Measurements from ENCODE around the gene PPT2.

Gene PPT2

DNA sequence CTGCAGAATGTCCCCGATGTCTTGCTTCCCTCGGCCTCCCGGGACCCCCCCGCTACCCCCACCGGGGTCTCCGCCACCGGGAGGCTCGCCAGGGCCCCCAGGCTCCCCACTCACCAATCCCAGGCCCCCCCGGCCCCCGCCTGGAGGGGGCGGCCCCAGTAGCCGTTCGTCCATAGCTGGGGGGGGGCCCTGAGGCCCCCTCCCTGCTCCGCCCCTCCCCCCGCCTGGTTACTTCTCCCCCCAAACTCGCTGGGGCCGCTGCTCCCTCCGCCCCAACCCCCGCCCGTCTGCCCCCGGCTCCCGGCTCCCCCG lies 35.8 kb downstream of the PPT2 start:
- Histone ChIP-seq H3K4me1 (ENCODE audit: insufficient read depth, low read length, poor library complexity, severe bottlenecking) (peaks cover 51% of the 10 kb centered on the region), H2AFZ (ENCODE audit: low read length) (no peak overlapping the region), H3K9ac (ENCODE audit: low read depth, low read length, poor library complexity, severe bottlenecking) (peak overlapping the region; percentile 96), H3K79me2 (ENCODE audit: insufficient read depth, low read length) (peaks cover 78% of the 10 kb centered on the region), H3F3A (ENCODE audit: low read depth) (no peaks in the 10 kb centered on the region), H3K9me3 (ENCODE audit: insufficient read depth, low read depth, low read length) (no peaks in the 10 kb centered on the region), H3K27me3 (ENCODE audit: insufficient read depth, low read length, poor library complexity, severe bottlenecking) (no peaks in the 10 kb centered on the region), H3K4me3 (ENCODE audit: low read length, poor library complexity, severe bottlenecking) (peak overlapping the region; percentile 91), H3K4me2 (ENCODE audit: low read depth, low read length, poor library complexity, severe bottlenecking) (peak overlapping the region; percentile 99), H4K20me1 (ENCODE audit: insufficient read depth, low read length, poor library complexity, severe bottlenecking) (peaks cover 11% of the 10 kb centered on the region), H3K36me3 (ENCODE audit: insufficient read depth, low read length) (peaks cover 15% of the 10 kb centered on the region; the same call in 1 of the 2 replicates), H3K9me2 (replicated peaks; ENCODE audit: low read depth, low read length) (no peaks in the 10 kb centered on the region)
- TF ChIP-seq EZH2phosphoT487 (IDR thresholded peaks at IDR 0.05; ENCODE audit: borderline replicate concordance), result no peak
- TF ChIP-seq, protein P1, sequence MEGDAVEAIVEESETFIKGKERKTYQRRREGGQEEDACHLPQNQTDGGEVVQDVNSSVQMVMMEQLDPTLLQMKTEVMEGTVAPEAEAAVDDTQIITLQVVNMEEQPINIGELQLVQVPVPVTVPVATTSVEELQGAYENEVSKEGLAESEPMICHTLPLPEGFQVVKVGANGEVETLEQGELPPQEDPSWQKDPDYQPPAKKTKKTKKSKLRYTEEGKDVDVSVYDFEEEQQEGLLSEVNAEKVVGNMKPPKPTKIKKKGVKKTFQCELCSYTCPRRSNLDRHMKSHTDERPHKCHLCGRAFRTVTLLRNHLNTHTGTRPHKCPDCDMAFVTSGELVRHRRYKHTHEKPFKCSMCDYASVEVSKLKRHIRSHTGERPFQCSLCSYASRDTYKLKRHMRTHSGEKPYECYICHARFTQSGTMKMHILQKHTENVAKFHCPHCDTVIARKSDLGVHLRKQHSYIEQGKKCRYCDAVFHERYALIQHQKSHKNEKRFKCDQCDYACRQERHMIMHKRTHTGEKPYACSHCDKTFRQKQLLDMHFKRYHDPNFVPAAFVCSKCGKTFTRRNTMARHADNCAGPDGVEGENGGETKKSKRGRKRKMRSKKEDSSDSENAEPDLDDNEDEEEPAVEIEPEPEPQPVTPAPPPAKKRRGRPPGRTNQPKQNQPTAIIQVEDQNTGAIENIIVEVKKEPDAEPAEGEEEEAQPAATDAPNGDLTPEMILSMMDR (conservative IDR thresholded peaks at IDR 0.05; ENCODE audit: low read length), result no peak

DNA sequence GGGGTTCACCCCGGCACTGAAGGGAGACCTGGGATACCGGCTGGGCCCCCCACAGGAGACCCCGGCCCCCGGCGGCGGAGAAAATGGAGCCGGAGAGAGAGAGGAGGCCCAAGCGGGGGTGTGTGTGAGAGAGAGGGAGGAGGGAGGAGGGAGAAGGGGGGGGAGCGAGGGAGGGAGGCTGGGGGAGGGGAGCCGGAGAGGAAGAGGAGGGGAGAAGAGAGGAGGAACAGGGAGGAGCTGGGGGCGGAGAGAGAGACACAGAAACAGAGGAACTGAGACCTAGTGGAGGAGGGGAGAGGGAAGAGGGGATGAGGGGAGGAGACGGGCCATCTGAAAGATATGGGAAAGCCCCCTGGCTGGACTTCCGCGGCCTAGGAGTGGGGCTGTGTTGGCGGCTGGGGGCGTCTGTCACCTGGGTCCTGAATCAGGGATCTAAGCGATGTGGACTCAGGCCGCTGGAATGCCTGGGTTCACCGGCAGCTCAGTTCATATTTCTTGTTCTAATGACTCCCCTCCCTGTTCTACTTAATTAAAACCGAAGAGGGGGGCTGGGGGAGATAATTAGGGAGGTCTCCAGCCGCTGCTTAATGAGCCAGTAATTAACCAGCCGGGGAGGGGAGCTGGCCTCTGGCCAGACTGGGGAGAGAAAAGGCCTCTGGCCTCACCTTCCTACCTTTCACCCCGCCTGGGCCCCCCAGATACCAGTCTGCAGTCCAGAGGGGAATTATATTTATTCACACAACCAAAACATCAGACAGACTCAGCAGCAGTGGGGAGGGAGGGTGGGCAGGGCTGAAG lies 36.3 kb downstream of the PPT2 start, which contains the start of gene PBX2:
PBX2 (minus strand) TSS at position 149 of the 798 bp plus-strand sequence. CDS start 287 bp downstream, outside the sequence.
- Histone ChIP-seq H3K9me3 (ENCODE audit: insufficient read depth, low read depth, low read length) (no peaks in the 10 kb centered on the region), H3K9me2 (replicated peaks; ENCODE audit: low read depth, low read length) (no peaks in the 10 kb centered on the region), H3K4me1 (ENCODE audit: insufficient read depth, low read length, poor library complexity, severe bottlenecking) (peaks cover 57% of the 10 kb centered on the region), H3K36me3 (ENCODE audit: insufficient read depth, low read length) (peaks cover 15% of the 10 kb centered on the region; the same call in 1 of the 2 replicates), H4K20me1 (ENCODE audit: insufficient read depth, low read length, poor library complexity, severe bottlenecking) (peaks cover 11% of the 10 kb centered on the region), H3K4me3 (ENCODE audit: low read length, poor library complexity, severe bottlenecking) (peak within 1 kb of the TSS; percentile 91), H2AFZ (ENCODE audit: low read length) (no peak within 1 kb of the TSS), H3F3A (ENCODE audit: low read depth) (no peaks in the 10 kb centered on the region), H3K9ac (ENCODE audit: low read depth, low read length, poor library complexity, severe bottlenecking) (peak within 1 kb of the TSS; percentile 96), H3K79me2 (ENCODE audit: insufficient read depth, low read length) (peaks cover 79% of the 10 kb centered on the region), H3K27me3 (ENCODE audit: insufficient read depth, low read length, poor library complexity, severe bottlenecking) (no peaks in the 10 kb centered on the region), H3K4me2 (ENCODE audit: low read depth, low read length, poor library complexity, severe bottlenecking) (peak within 1 kb of the TSS; percentile 99)
- TF ChIP-seq EZH2phosphoT487 (IDR thresholded peaks at IDR 0.05; ENCODE audit: borderline replicate concordance), result no peak
- TF ChIP-seq, protein P1 (conservative IDR thresholded peaks at IDR 0.05; ENCODE audit: low read length), result no peak

DNA sequence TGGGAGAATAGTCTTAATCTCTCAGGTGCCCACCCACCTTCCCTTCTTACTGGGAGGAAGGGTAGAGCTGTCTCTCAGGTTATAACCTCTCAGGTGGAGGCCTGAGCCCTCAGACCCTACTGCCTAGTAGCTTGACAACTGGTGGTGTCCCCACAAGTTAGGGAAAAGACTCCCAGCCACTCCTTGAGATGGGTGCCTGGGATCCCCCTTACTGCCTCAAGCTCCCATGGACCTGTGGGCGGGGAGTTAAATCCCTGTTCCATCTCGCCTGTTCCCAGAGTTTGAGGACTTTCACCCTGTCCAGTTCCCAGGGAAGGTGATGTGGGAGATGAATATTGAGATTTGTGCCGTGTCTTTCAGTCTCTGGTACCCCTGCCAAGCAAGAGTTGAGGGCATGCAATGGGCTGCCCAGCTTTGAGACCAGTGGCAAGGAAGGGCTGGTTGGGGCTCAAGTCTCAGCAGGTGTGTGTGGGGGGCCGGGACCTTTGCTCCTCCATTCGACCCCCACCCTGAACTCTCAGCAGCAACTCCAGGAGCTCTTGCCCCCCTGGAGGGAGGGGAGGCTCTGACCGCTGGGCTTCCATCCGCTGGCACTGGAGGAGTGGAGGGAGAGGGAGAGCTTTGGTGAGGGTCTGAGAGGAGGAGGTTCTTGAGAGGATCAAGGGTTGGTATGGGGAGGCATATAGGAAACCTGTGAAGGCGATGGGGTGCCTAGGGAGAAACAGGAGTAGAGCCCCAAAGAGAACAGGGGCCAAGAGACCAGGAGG lies 37.2 kb downstream of the PPT2 start:
- Histone ChIP-seq H3K4me3 (ENCODE audit: low read length, poor library complexity, severe bottlenecking) (peak overlapping the region; percentile 91), H3K36me3 (ENCODE audit: insufficient read depth, low read length) (peaks cover 15% of the 10 kb centered on the region; the same call in 1 of the 2 replicates), H3K4me1 (ENCODE audit: insufficient read depth, low read length, poor library complexity, severe bottlenecking) (peaks cover 58% of the 10 kb centered on the region), H4K20me1 (ENCODE audit: insufficient read depth, low read length, poor library complexity, severe bottlenecking) (peaks cover 8% of the 10 kb centered on the region), H2AFZ (ENCODE audit: low read length) (no peak overlapping the region), H3K9ac (ENCODE audit: low read depth, low read length, poor library complexity, severe bottlenecking) (peak overlapping the region; percentile 96), H3K4me2 (ENCODE audit: low read depth, low read length, poor library complexity, severe bottlenecking) (peak overlapping the region; percentile 99), H3K9me2 (replicated peaks; ENCODE audit: low read depth, low read length) (no peaks in the 10 kb centered on the region), H3F3A (ENCODE audit: low read depth) (no peaks in the 10 kb centered on the region), H3K9me3 (ENCODE audit: insufficient read depth, low read depth, low read length) (no peaks in the 10 kb centered on the region), H3K79me2 (ENCODE audit: insufficient read depth, low read length) (peaks cover 80% of the 10 kb centered on the region), H3K27me3 (ENCODE audit: insufficient read depth, low read length, poor library complexity, severe bottlenecking) (no peaks in the 10 kb centered on the region)
- TF ChIP-seq, protein P1 (conservative IDR thresholded peaks at IDR 0.05; ENCODE audit: low read length), result no peak
